Stimulated activated CD8-positive, alpha-beta memory T cell treated with anti-CD3 and anti-CD28 coated beads, Interleukin-2, amount 100 ng/mL, for 48 hours (primary cell): ENCODE measurements around the gene BLOC1S1.
"Not testable (repeated sequence)": the region's sequence is repeated elsewhere in the genome, so short reads cannot be mapped to it uniquely, and the experiment has no call there.

Experiments used
- DNase-seq, 2 donors: peaks; one replicate each; pipeline ENCODE4 v3.0.0-alpha.2; 2020; ENCODE audit warnings: low read depth in 2 of 2

BLOC1S1 gene

GRCh38 chr12:55745361-55746173, 29.7 kb downstream of the BLOC1S1 start:
- no peak for DNase-seq

GRCh38 chr12:55746174-55746912, 30.5 kb downstream of the BLOC1S1 start:
- no peak for DNase-seq

- DNase-seq: no peak
These were observed 31.0 kb downstream of the BLOC1S1 start for GRCh38 chr12:55746913-55747231.

- DNase-seq: no peak
These were observed 32.6 kb downstream of the BLOC1S1 start for GRCh38 chr12:55748230-55748993.

GRCh38 chr12:55755246-55755645, 39.4 kb downstream of the BLOC1S1 start:
- DNase-seq: no peak

- no peak for DNase-seq
These were observed 41.9 kb downstream of the BLOC1S1 start for GRCh38 chr12:55757701-55758100.

GRCh38 chr12:55758575-55758974, 42.7 kb downstream of the BLOC1S1 start:
- not testable (repeated sequence) for DNase-seq

GRCh38 chr12:55760663-55761062, 44.8 kb downstream of the BLOC1S1 start:
- peak in 1 of 2 donors; percentile 46 for DNase-seq

- no peak for DNase-seq
These were observed 46.8 kb downstream of the BLOC1S1 start for GRCh38 chr12:55762646-55763045.

GRCh38 chr12:55765736-55766290, 50.0 kb downstream of the BLOC1S1 start:
- no peak for DNase-seq

- DNase-seq: no peak
These were observed 51.3 kb downstream of the BLOC1S1 start for GRCh38 chr12:55767156-55767555.
